BJ (cell line): ENCODE measurements around the gene EPHA1. TPM values are rescaled to one million over a fixed set of nuclear protein-coding genes. Genes with fewer than 3 reads are reported as not detected.

Source experiments
- CTCF ChIA-PET: fragments of 350-600 bp; formaldehyde crosslinking; extraction: SDS; loops from one replicate; lab custom pipeline; 2021; ENCODE audit warnings: antibody characterized with exemption, inconsistent platforms; lab: Yijun Ruan, JAX
- POLR2A ChIA-PET: fragments of 300-600 bp; sonication (Branson Sonifier 250); formaldehyde crosslinking; extraction: SDS; loops from one replicate; lab custom pipeline; 2021; ENCODE audit warnings: antibody characterized with exemption; lab: Charles Lee
- DNase-seq: peaks from one replicate; pipeline ENCODE4 v3.0.0-alpha.2; 2011; ENCODE audit warnings: low read depth
- H3K27me3 ChIP-seq: 2 replicates; pipeline ENCODE4 v1.6.0; 2011; ENCODE audit warnings: low read length; ENCODE audit not compliant: control insufficient read depth, insufficient read depth
- H3K36me3 ChIP-seq: 2 replicates; pipeline ENCODE4 v1.5.1; 2011; ENCODE audit warnings: low read length; ENCODE audit not compliant: control insufficient read depth, insufficient read depth
- H3K4me3 ChIP-seq: 2 replicates; pipeline ENCODE4 v1.5.1; 2011; ENCODE audit warnings: low read depth, mild to moderate bottlenecking, control low read depth, low read length
- polyA plus RNA-seq: library from polyadenylated mRNA; depleted of rRNA; stranded (reverse); fragments of >200 nt; gene quantifications from 2 replicates; pipeline ENCODE4 v1.2.3, GENCODE V29; 2011
- TF ChIP-seq, protein P1 (sequence below): IDR thresholded peaks from 2 replicates; pipeline ENCODE4 v1.5.1; 2011; ENCODE audit warnings: low read depth, mild to moderate bottlenecking, control low read depth, inconsistent platforms, low read length, moderate library complexity; ENCODE audit not compliant: insufficient read depth

The EPHA1 gene
- polyA plus RNA-seq, 1 experiment, result 0.05 TPM

DNA sequence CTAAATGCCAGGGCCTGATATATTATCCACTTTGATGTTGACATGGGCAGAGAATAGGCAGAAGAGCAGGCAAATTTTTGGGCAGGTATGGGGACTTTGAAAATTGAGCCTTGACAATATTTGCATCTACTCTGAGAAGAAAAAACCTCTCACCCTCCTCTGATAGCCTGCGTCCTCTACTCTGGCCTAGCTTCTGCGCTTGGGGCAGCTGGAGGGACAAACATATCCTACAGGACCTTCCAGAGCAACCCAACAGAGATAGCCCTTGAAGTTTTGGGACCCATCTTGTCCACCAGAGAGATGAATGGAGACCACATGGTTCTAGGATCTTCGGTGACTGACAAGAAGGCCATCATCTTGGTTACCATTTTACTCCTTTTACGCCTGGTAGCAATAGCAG lies 34.5 kb upstream of the EPHA1 start, which contains the start of gene TAS2R60:
Gene TAS2R60 (plus strand): TSS at position 301 of the 400 bp plus-strand sequence. CDS start 0 bp downstream, at position 301.
- ChIA-PET POLR2A (no interaction called here), CTCF (interaction anchor here (0.6 to 1.1 kb wide), 2 partner anchors 9 to 40 kb away, joined by 3 read pairs; no protein-coding TSS in a partner anchor)

DNA sequence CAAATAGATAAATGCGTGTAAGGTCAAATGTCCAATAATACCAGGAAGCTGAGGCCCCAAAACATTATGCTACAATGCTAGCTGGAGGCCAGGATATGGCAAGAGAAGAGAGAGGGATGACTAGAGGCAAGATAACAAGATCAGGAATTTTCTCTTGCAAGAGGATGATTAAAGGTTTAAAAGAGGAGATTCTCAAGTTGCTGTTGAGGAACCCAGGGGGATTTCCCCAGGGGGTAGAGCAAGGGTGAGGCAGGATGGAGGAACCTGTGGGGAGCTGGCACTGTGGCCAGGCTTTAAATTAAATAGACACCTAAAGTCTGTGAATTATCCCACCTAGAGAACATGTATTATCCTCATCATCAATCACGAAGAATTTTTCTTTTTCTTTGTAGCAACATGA lies 31.2 kb upstream of the EPHA1 start:
- no peak for DNase-seq
- TF ChIP-seq, protein P1, sequence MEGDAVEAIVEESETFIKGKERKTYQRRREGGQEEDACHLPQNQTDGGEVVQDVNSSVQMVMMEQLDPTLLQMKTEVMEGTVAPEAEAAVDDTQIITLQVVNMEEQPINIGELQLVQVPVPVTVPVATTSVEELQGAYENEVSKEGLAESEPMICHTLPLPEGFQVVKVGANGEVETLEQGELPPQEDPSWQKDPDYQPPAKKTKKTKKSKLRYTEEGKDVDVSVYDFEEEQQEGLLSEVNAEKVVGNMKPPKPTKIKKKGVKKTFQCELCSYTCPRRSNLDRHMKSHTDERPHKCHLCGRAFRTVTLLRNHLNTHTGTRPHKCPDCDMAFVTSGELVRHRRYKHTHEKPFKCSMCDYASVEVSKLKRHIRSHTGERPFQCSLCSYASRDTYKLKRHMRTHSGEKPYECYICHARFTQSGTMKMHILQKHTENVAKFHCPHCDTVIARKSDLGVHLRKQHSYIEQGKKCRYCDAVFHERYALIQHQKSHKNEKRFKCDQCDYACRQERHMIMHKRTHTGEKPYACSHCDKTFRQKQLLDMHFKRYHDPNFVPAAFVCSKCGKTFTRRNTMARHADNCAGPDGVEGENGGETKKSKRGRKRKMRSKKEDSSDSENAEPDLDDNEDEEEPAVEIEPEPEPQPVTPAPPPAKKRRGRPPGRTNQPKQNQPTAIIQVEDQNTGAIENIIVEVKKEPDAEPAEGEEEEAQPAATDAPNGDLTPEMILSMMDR, result no peak
- ChIA-PET POLR2A (interaction anchor here (0.5 kb wide), 1 partner anchor 10 kb away, joined by 14 read pairs; no protein-coding TSS in a partner anchor), CTCF (interaction anchor here (0.6 to 2.0 kb wide), 3 partner anchors 15 to 55 kb away, joined by 3 to 9 read pairs (median 3); partner anchors contain the start of gene EPHA1)
- Histone ChIP-seq H3K36me3 (no peaks in the 10 kb centered on the region), H3K27me3 (no peaks in the 10 kb centered on the region), H3K4me3 (no peak overlapping the region)

More for the DNA sequence above, 34.5 kb upstream of the EPHA1 start, which contains the start of gene TAS2R60:
- Histone ChIP-seq H3K4me3 (no peak within 1 kb of the TSS), H3K36me3 (no peaks in the 10 kb centered on the region), H3K27me3 (no peaks in the 10 kb centered on the region; the same call in 1 of the 2 replicates)
- DNase-seq, result no peak
- TF ChIP-seq, protein P1, result no peak

DNA sequence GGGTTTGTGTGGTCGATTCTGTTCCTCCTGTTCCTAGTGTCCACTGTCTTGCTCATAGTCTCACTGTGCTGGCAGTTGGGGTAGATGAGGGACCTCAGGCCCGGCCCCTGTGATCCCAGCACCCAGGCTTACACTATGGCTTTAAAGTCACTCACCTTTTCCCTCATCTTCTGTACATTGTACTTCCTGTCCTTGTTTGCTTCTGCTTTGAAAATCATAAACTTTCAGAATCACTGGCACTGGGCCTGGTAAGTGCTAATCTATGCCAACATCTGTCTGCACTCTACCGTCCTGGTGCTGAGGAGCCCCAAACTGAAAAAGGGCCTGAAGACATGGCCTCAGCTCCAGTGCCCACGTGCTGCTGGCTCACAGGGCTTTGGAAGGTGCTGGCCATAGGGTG lies 28.9 kb upstream of the EPHA1 start:
- Histone ChIP-seq H3K27me3 (no peaks in the 10 kb centered on the region), H3K4me3 (no peak overlapping the region), H3K36me3 (no peaks in the 10 kb centered on the region)
- ChIA-PET POLR2A (no interaction called here), CTCF (interaction anchor here (1.1 to 1.2 kb wide), 2 partner anchors 13 to 21 kb away, joined by 3 read pairs; no protein-coding TSS in a partner anchor)
- TF ChIP-seq, protein P1, result no peak
- no peak for DNase-seq

DNA sequence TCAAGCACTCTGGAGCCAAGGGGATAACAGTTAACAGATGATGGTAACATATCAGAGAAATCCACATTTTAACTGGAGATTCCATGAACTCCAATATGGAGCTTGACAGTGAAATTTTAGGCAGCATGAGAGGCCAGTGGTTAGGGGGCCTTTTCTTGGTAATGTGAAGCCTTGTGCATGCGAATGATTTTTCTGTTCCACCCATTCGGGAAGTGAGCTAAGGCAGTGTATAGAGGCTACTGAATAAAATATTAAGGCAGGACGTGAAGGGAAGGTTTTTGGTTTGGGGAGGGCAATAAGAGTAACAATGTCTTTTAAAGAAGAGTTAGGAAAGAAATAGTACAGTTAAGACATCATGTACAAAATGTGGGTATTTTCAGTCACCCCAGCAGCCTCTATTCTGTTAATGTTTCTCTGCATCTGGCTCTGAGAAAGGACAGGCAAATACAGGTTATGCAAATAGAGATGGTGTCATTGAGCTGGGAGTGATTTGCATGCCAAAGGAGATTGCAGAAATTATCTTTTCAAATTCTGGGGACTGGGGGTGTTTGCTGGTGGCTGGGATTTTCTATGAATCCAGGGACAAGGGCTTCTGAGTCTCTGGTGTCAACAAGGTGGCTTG lies 27.8 kb upstream of the EPHA1 start:
- CTCF ChIA-PET, result no interaction called here
- TF ChIP-seq, protein P1, result no peak
- DNase-seq, result no peak
- POLR2A ChIA-PET, result no interaction called here
- no peaks in the 10 kb centered on the region for H3K27me3 ChIP-seq
- H3K36me3 ChIP-seq, result no peaks in the 10 kb centered on the region
- H3K4me3 ChIP-seq, result no peak overlapping the region

DNA sequence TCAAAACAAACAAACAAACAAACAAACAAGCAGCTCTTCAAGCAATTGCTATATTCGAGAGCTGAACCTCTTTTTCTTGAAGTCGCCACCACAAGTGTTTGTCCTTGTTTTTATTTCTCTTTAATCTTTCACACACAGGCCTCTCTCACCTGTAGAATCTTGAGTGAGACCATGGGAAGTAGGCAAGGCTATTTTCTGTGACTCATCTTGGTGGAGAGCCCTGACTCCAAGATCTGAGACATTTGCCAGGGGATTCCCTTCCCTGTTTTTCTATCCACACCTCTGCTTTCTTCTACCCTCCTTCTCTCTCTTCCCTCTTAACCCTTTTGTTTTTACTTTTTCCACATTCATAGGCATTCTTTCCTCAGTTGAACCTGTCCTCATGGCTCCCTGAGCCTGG lies 26.6 kb upstream of the EPHA1 start:
- DNase-seq, result no peak
- Histone ChIP-seq H3K36me3 (no peaks in the 10 kb centered on the region), H3K27me3 (no peaks in the 10 kb centered on the region), H3K4me3 (no peak overlapping the region)
- ChIA-PET CTCF (interaction anchor here (1.2 to 1.6 kb wide), 2 partner anchors 17 to 18 kb away, joined by 3 to 6 read pairs; no protein-coding TSS in a partner anchor), POLR2A (no interaction called here)
- TF ChIP-seq, protein P1, result no peak
